Stimulated activated CD4-positive, alpha-beta T cell treated with anti-CD3 and anti-CD28 coated beads, Interleukin-15, amount 100 ng/mL, for 1 hour (primary cell): Measurements from ENCODE around the gene NELFCD.
"Not testable (repeated sequence)": the region's sequence is repeated elsewhere in the genome, so short reads cannot be mapped to it uniquely, and the experiment has no call there.

ENCODE experiments used
- DNase-seq, 2 donors: peaks; one replicate each; pipeline ENCODE4 v3.0.0-alpha.2; 2020; ENCODE audit warnings: low read depth in 1 of 2, low spot score in 1 of 2

NELFCD gene

GRCh38 chr20:58973179-58973578 is 7.9 kb upstream of the NELFCD start:
- no peak for DNase-seq

GRCh38 chr20:58973866-58974265 is 7.2 kb upstream of the NELFCD start:
- DNase-seq, result no peak

- DNase-seq, result no peak
Measured at GRCh38 chr20:58975353-58975752, 5.7 kb upstream of the NELFCD start.

- DNase-seq, result no peak
Measured at GRCh38 chr20:58976061-58976730, 4.9 kb upstream of the NELFCD start.

GRCh38 chr20:58978351-58979190 is 2.5 kb upstream of the NELFCD start:
- DNase-seq, result no peak

GRCh38 chr20:58981628-58982364 is 740 bp downstream of the NELFCD start:
- no peak for DNase-seq

- DNase-seq, result no peak
Measured at GRCh38 chr20:58982406-58983114, 1.5 kb downstream of the NELFCD start.

GRCh38 chr20:58983115-58983468 is 2.0 kb downstream of the NELFCD start:
- DNase-seq, result not testable (repeated sequence)

GRCh38 chr20:58984691-58985090 is 3.6 kb downstream of the NELFCD start:
- no peak for DNase-seq

- DNase-seq, result no peak
Measured at GRCh38 chr20:58985656-58986055, 4.6 kb downstream of the NELFCD start.

GRCh38 chr20:58986286-58986967 is 5.4 kb downstream of the NELFCD start:
- no peak for DNase-seq

GRCh38 chr20:58986968-58987517 is 6.0 kb downstream of the NELFCD start:
- DNase-seq, result no peak

- DNase-seq, result no peak
Measured at GRCh38 chr20:58987790-58988564, 6.9 kb downstream of the NELFCD start.

GRCh38 chr20:58988565-58988882 is 7.5 kb downstream of the NELFCD start:
- no peak for DNase-seq

- DNase-seq, result no peak
Measured at GRCh38 chr20:58989196-58989595, 8.1 kb downstream of the NELFCD start.

- no peak for DNase-seq
Measured at GRCh38 chr20:58990651-58991445, 9.8 kb downstream of the NELFCD start.

- DNase-seq, result no peak
Measured at GRCh38 chr20:58991715-58992114, 10.7 kb downstream of the NELFCD start.

- no peak for DNase-seq
Measured at GRCh38 chr20:58992911-58993310, 11.9 kb downstream of the NELFCD start.
